HepG2 (cell line): ENCODE measurements around the gene PGAP3. TPM values are rescaled to one million over a fixed set of nuclear protein-coding genes. Genes with fewer than 3 reads are reported as not detected.

Experiments
- ATAC-seq: fragments of 200-7000 bp; cut with Tn5 transposase; 3 replicates; pipeline ENCODE4 v1.9.1; 2020; ENCODE audit warnings: mild to moderate bottlenecking, moderate library complexity
- BruUV-seq: library from RNA; stranded (reverse); fragments of 400-500 nt; replicated peaks from 2 replicates; lab custom pipeline; 2021; lab: Mats Ljungman, UMichigan
- CTCF ChIA-PET: fragments of 300-600 bp; formaldehyde crosslinking; extraction: SDS; loops from one replicate; lab custom pipeline; 2021; ENCODE audit warnings: low total read pairs, inconsistent platforms, low intra/inter-chr PET ratio; lab: Yijun Ruan, JAX
- POLR2A ChIA-PET: fragments of 350-600 bp; sonication (Branson Sonifier 250); formaldehyde crosslinking; loops from one replicate; lab custom pipeline; 2020; ENCODE audit warnings: antibody characterized with exemption, inconsistent platforms; lab: Yijun Ruan, JAX
- DNase-seq: peaks from one replicate; pipeline ENCODE4 v3.0.0-alpha.2; 2015; ENCODE audit warnings: low spot score
- FAIRE-seq: peaks from 3 replicates; lab custom pipeline; 2011; peaks lifted over from hg19 to GRCh38; lab: Jason Lieb, UNC
- H2AFZ ChIP-seq: one replicate; pipeline ENCODE4 v1.6.1; 2011; ENCODE audit warnings: low read length, inconsistent platforms
- H3K27ac ChIP-seq: fragments of 300-600 bp; 3 replicates; pipeline ENCODE4 v1.8.0; 2011; ENCODE audit warnings: mixed run types, mild to moderate bottlenecking, mixed read lengths, low read length, inconsistent platforms; ENCODE audit not compliant: insufficient read depth; ENCODE audit errors: extremely low read length
- H3K27me3 ChIP-seq, 2 experiments: fragments of 200-600 bp in 1 of 2; 2 replicates in 1 of 2; 3 replicates in 1 of 2; pipeline versions ENCODE4 v1.6.0 to v1.8.0; 2011; ENCODE audit warnings: low read length in 2 of 2, mild to moderate bottlenecking in 2 of 2, moderate library complexity in 2 of 2, inconsistent platforms in 1 of 2; ENCODE audit not compliant: insufficient read depth in 2 of 2, control insufficient read depth in 1 of 2
- H3K36me3 ChIP-seq, 2 experiments: fragments of 200-600 bp in 1 of 2; replicated peaks in 1 of 2; 2 replicates in 1 of 2; 3 replicates in 1 of 2; pipeline versions ENCODE4 v1.5.1 to v1.8.0; 2011; ENCODE audit warnings: low read length in 2 of 2, inconsistent platforms in 1 of 2; ENCODE audit not compliant: insufficient read depth in 2 of 2, control insufficient read depth in 1 of 2
- H3K4me1 ChIP-seq: 2 replicates; pipeline ENCODE4 v1.5.1; 2012; ENCODE audit warnings: low read length, inconsistent platforms; ENCODE audit not compliant: insufficient read depth
- H3K4me2 ChIP-seq: 2 replicates; pipeline ENCODE4 v1.6.0; 2011; ENCODE audit warnings: low read depth, low read length, inconsistent platforms
- H3K4me3 ChIP-seq, 3 experiments: fragments of 200-600 bp in 1 of 3; sonication (generic), shearing (Covaris generic) in 1 of 3; replicated peaks in 1 of 3; 2 replicates each; pipeline ENCODE4 v1.5.1; 2011 to 2016; ENCODE audit warnings: low read length in 3 of 3, inconsistent platforms in 2 of 3, low read depth in 2 of 3, mild to moderate bottlenecking in 2 of 3, control low read depth in 1 of 3, mixed read lengths in 1 of 3; ENCODE audit not compliant: insufficient read depth in 1 of 3
- H3K79me2 ChIP-seq: one replicate; pipeline ENCODE4 v1.6.1; 2011; ENCODE audit warnings: low read length, inconsistent platforms; ENCODE audit not compliant: insufficient read depth
- H3K9ac ChIP-seq: 2 replicates; pipeline ENCODE4 v1.6.0; 2011; ENCODE audit warnings: mild to moderate bottlenecking, low read depth, low read length, inconsistent platforms; ENCODE audit not compliant: insufficient read depth
- H3K9me3 ChIP-seq: 2 replicates; pipeline ENCODE4 v1.5.1; 2012; ENCODE audit warnings: mild to moderate bottlenecking, low read length
- H4K20me1 ChIP-seq: 2 replicates; pipeline ENCODE4 v1.6.0; 2011; ENCODE audit warnings: inconsistent platforms, mild to moderate bottlenecking, low read length, moderate library complexity; ENCODE audit not compliant: insufficient read depth
- AKAP8 ChIP-seq: sonication (generic); formaldehyde crosslinking; IDR thresholded peaks from 2 replicates; pipeline ENCODE4 v1.5.1; 2020; ENCODE audit warnings: mild to moderate bottlenecking, missing genetic modification reagents
- CBX2 ChIP-seq, 2 experiments: fragments of 200-600 bp in 1 of 2; sonication (generic); formaldehyde crosslinking in 1 of 2; IDR thresholded peaks; 2 replicates each; pipeline versions ENCODE4 v1.7.0 to v1.8.1; 2018 to 2022; ENCODE audit warnings: low read depth in 2 of 2, low read length in 1 of 2, mild to moderate bottlenecking in 1 of 2, missing genetic modification reagents in 1 of 2
- DMAP1 ChIP-seq: IDR thresholded peaks from 2 replicates; pipeline ENCODE4 v1.6.1; 2016
- DR1 ChIP-seq: sonication (generic); formaldehyde crosslinking; IDR thresholded peaks from 2 replicates; pipeline ENCODE4 v1.8.0; 2021; ENCODE audit warnings: mild to moderate bottlenecking, missing genetic modification reagents, inconsistent platforms
- ERF ChIP-seq: IDR thresholded peaks from 2 replicates; pipeline ENCODE4 v1.6.1; 2018; ENCODE audit warnings: missing biosample characterization, missing genetic modification reagents
- FLYWCH1 ChIP-seq: sonication (generic); formaldehyde crosslinking; IDR thresholded peaks from 2 replicates; pipeline ENCODE4 v1.8.1; 2023; ENCODE audit warnings: mild to moderate bottlenecking, missing genetic modification reagents
- HES4 ChIP-seq: sonication (generic); formaldehyde crosslinking; IDR thresholded peaks from 2 replicates; pipeline ENCODE4 v1.9.0; 2021; ENCODE audit warnings: mild to moderate bottlenecking, missing genetic modification reagents, borderline replicate concordance
- HOXA5 ChIP-seq: sonication (generic); formaldehyde crosslinking; IDR thresholded peaks from 2 replicates; pipeline ENCODE4 v1.4.0; 2020; ENCODE audit warnings: missing genetic modification reagents
- NR2F1 ChIP-seq, 2 experiments: fragments of 450-650 bp in 1 of 2; formaldehyde crosslinking in 1 of 2; IDR thresholded peaks; 2 replicates each; pipeline versions ENCODE4 v1.5.0 to v1.6.1; 2016 to 2020; ENCODE audit warnings: mild to moderate bottlenecking in 1 of 2, missing compliant biosample characterization in 1 of 2, missing genetic modification reagents in 1 of 2, moderate library complexity in 1 of 2
- RFX3 ChIP-seq: IDR thresholded peaks from 2 replicates; pipeline ENCODE4 v1.6.1; 2016; ENCODE audit warnings: missing biosample characterization, missing genetic modification reagents
- SMAD9 ChIP-seq: sonication (generic); formaldehyde crosslinking; IDR thresholded peaks from 2 replicates; pipeline ENCODE4 v1.5.1; 2020; ENCODE audit warnings: mild to moderate bottlenecking, missing genetic modification reagents
- SNAPC5 ChIP-seq: sonication (generic); formaldehyde crosslinking; IDR thresholded peaks from 2 replicates; pipeline ENCODE4 v1.8.1; 2023; ENCODE audit warnings: mild to moderate bottlenecking, missing genetic modification reagents, borderline replicate concordance
- SOX6 ChIP-seq, 2 experiments: fragments of 450-650 bp in 1 of 2; sonication (generic) in 1 of 2; formaldehyde crosslinking in 1 of 2; IDR thresholded peaks; 2 replicates each; pipeline versions ENCODE4 v1.4.0 to v1.6.1; 2017 to 2020; ENCODE audit warnings: antibody characterized with exemption in 1 of 2, mild to moderate bottlenecking in 1 of 2, missing genetic modification reagents in 1 of 2
- THAP11 ChIP-seq: IDR thresholded peaks from 2 replicates; pipeline ENCODE4 v1.6.1; 2016; ENCODE audit warnings: missing biosample characterization, missing genetic modification reagents
- U2AF2 ChIP-seq: fragments of 200-400 bp; formaldehyde crosslinking; IDR thresholded peaks from 2 replicates; pipeline ENCODE4 v1.6.1; 2017; ENCODE audit warnings: low read depth, mild to moderate bottlenecking, low read length
- ZBTB38 ChIP-seq: sonication (generic); formaldehyde crosslinking; IDR thresholded peaks from 2 replicates; pipeline ENCODE4 v1.5.1; 2020; ENCODE audit warnings: mild to moderate bottlenecking, missing genetic modification reagents
- ZFP41 ChIP-seq: sonication (generic); formaldehyde crosslinking; IDR thresholded peaks from 2 replicates; pipeline ENCODE4 v1.4.0; 2020; ENCODE audit warnings: mild to moderate bottlenecking, missing genetic modification reagents, borderline replicate concordance
- ZKSCAN1 ChIP-seq: fragments of 150-350 bp; IDR thresholded peaks from 2 replicates; pipeline ENCODE4 v1.6.1; 2014; ENCODE audit warnings: low read length
- ZNF180 ChIP-seq: sonication (generic); formaldehyde crosslinking; IDR thresholded peaks from 2 replicates; pipeline ENCODE4 v1.4.0; 2020; ENCODE audit warnings: low read depth, missing genetic modification reagents, borderline replicate concordance
- ZNF24 ChIP-seq: fragments of 450-650 bp; IDR thresholded peaks from 2 replicates; pipeline ENCODE4 v1.6.1; 2017; ENCODE audit warnings: antibody characterized with exemption, mild to moderate bottlenecking
- ZNF333 ChIP-seq: sonication (generic); formaldehyde crosslinking; IDR thresholded peaks from 2 replicates; pipeline ENCODE4 v1.4.0; 2020; ENCODE audit warnings: mild to moderate bottlenecking, missing genetic modification reagents, borderline replicate concordance
- ZNF382 ChIP-seq: sonication (generic); formaldehyde crosslinking; IDR thresholded peaks from 2 replicates; pipeline ENCODE4 v1.5.0; 2020; ENCODE audit warnings: missing genetic modification reagents, mild to moderate bottlenecking, borderline replicate concordance
- ZNF44 ChIP-seq: sonication (generic); formaldehyde crosslinking; IDR thresholded peaks from 2 replicates; pipeline ENCODE4 v1.5.1; 2020; ENCODE audit warnings: mild to moderate bottlenecking, missing genetic modification reagents
- ZNF557 ChIP-seq: sonication (generic); formaldehyde crosslinking; IDR thresholded peaks from 2 replicates; pipeline ENCODE4 v1.4.0; 2020; ENCODE audit warnings: missing genetic modification reagents
- ZNF776 ChIP-seq: sonication (generic); formaldehyde crosslinking; IDR thresholded peaks from 2 replicates; pipeline ENCODE4 v1.4.0; 2020; ENCODE audit warnings: mild to moderate bottlenecking, missing genetic modification reagents
- ZNF891 ChIP-seq: sonication (generic); formaldehyde crosslinking; IDR thresholded peaks from 2 replicates; pipeline ENCODE4 v1.5.0; 2020; ENCODE audit warnings: mild to moderate bottlenecking, missing genetic modification reagents
- WGBS: methylation state at CpG from one replicate; pipeline ENCODE4 v1.1.6; 2017; ENCODE audit warnings: low lambda C conversion rate; 5-methylcytosine and 5-hydroxymethylcytosine counted together
- in situ Hi-C: cut with HindIII; loops from 2 replicates; pipeline ENCODE4 v1.10.0; 2017; ENCODE audit warnings: low pct_unique_long_range_greater_than_20kb; ENCODE audit not compliant: extremely low pct_ligation_motif_present
- intact Hi-C: fragments of 100-400 bp; cut with micrococcal nuclease; formaldehyde crosslinking; loops from one replicate; pipeline ENCODE4 v1.10.0; 2022; ENCODE audit not compliant: unreplicated experiment
- polyA plus RNA-seq, 8 experiments: library from polyadenylated mRNA; depleted of rRNA in 3 of 8; stranded (reverse) in 7 of 8; unstranded in 1 of 8; fragments of >200 nt; fragmentation: Illumina TruSeq in 4 of 8; extraction: Trizol in 4 of 8; gene quantifications; 2 replicates each; pipeline versions ENCODE4 v1.2.1 to v1.2.3, GENCODE V29; 2011 to 2016; ENCODE audit warnings: low read depth in 4 of 8, missing spikeins in 1 of 8, mixed read lengths in 1 of 8; ENCODE audit not compliant: insufficient read depth in 1 of 8
- total RNA-seq, 5 experiments: library from RNA; depleted of rRNA; stranded (reverse); fragments of >200 nt; fragmentation: Illumina TruSeq; extraction: Trizol; gene quantifications; 2 replicates each; pipeline ENCODE4 v1.2.3, GENCODE V29; 2016; ENCODE audit warnings: low read depth in 1 of 5

PGAP3 gene
- total and polyA plus RNA-seq, 2 of the 13 experiments (the other 11 are each of a cell fraction or from before 2014, with no cell fraction given), result 11.9 to 14.6 TPM

DNA sequence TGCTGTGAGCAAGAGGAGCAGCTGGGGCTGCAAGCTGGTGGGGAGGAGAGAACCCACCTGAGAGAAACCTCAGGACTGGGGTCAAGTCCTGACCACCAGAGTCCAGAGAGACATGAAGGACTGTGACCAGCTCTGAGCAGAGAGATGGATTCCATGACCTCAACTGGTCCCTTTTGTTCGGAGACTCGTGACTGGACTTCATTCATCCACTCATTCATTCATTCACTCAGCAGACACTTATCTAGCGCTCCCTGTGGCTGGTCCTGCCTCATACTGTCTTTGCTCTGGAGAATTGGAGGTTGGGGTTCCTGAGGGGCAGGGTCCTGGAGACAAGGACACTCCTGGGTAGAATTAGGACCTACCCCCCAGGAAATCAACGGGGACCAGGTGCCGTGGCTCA is 16.1 kb upstream of the PGAP3 start:
- Histone ChIP-seq H3K27me3 (no peaks in the 10 kb centered on the region), H3K36me3 (peaks cover 23 to 28% of the 10 kb centered on the region in 2 experiments), H4K20me1 (peaks cover 14% of the 10 kb centered on the region; the same call in 1 of the 2 replicates), H3K27ac (peak overlapping the region; percentile 78), H3K4me1 (peaks cover 57% of the 10 kb centered on the region), H3K9ac (peak overlapping the region; percentile 51; the same call in 1 of the 2 replicates), H2AFZ (no peak overlapping the region), H3K9me3 (no peaks in the 10 kb centered on the region), H3K4me3 (no peak overlapping the region), H3K4me2 (peak overlapping the region; percentile 92; the same call in 1 of the 2 replicates), H3K79me2 (peaks cover 62% of the 10 kb centered on the region)
- ChIA-PET POLR2A (interaction anchor here (0.6 to 6.6 kb wide), 22 partner anchors 10 to 240 kb away, joined by 3 to 118 read pairs (median 8); partner anchors contain the start of genes GRB7, MIEN1 and PGAP3), CTCF (interaction anchor here (1.6 kb wide), 1 partner anchor 51 kb away, joined by 4 read pairs; no protein-coding TSS in a partner anchor)
- DNase-seq (no peak), ATAC-seq (no peak), FAIRE-seq (no peak)
- WGBS, result 94% methylated on average over 5 of the region's 5 CpGs
- TF ChIP-seq ZNF891 (no peak), ZNF776 (CRISPR knock-in tag) (0 out of 2 replicates have a peak, but pooled peaks have one; percentile 16), HES4 (no peak), U2AF2 (no peak), CBX2 (IDR thresholded peaks at IDR 0.05; ENCODE audit: low read depth, low read length) (no peak), CBX2 (CRISPR knock-in tag; IDR thresholded peaks at IDR 0.05; ENCODE audit: low read depth) (no peak), HOXA5 (CRISPR knock-in tag) (0 out of 2 replicates have a peak, but pooled peaks have one; percentile 27), ZNF24 (0 out of 2 replicates have a peak, but pooled peaks have one; percentile 54), SNAPC5 (CRISPR knock-in tag) (no peak), ZNF180 (no peak), AKAP8 (CRISPR knock-in tag) (no peak), FLYWCH1 (CRISPR knock-in tag) (no peak), ERF (CRISPR knock-in tag) (no peak), SOX6 (IDR thresholded peaks at IDR 0.05) (no peak), SOX6 (CRISPR knock-in tag; IDR thresholded peaks at IDR 0.05) (no peak), ZNF333 (CRISPR knock-in tag) (no peak), ZBTB38 (CRISPR knock-in tag) (no peak), ZNF557 (CRISPR knock-in tag) (no peak), ZNF44 (CRISPR knock-in tag) (no peak), ZNF382 (CRISPR knock-in tag) (no peak), THAP11 (no peak), RFX3 (CRISPR knock-in tag) (no peak), DMAP1 (CRISPR knock-in tag) (0 out of 2 replicates have a peak, but pooled peaks have one; percentile 6), ZFP41 (CRISPR knock-in tag) (no peak), DR1 (CRISPR knock-in tag) (0 out of 2 replicates have a peak, but pooled peaks have one; percentile 15), SMAD9 (CRISPR knock-in tag) (no peak), ZKSCAN1 (no peak), NR2F1 (CRISPR knock-in tag; IDR thresholded peaks at IDR 0.05) (0 out of 4 replicates have a peak, but pooled peaks of 1 of the 2 experiments have one; percentile 18)
- intact Hi-C loops (no loop called here), in situ Hi-C loops (no loop called here)
- no TSS peak for BruUV-seq
